HCT116 (cell line): ENCODE data around the gene CAMKMT. TPM values are rescaled to one million over a fixed set of nuclear protein-coding genes. Genes with fewer than 3 reads are reported as not detected.

ENCODE experiments used
- ATAC-seq: fragments of 200-7000 bp; cut with Tn5 transposase; 2 replicates; pipeline ENCODE4 v1.9.1; 2020; ENCODE audit warnings: mild to moderate bottlenecking, moderate library complexity
- BruUV-seq: library from RNA; stranded (reverse); fragments of 400-500 nt; replicated peaks from 2 replicates; lab custom pipeline; 2021; lab: Mats Ljungman, UMichigan
- CTCF ChIA-PET: fragments of 300-600 bp; sonication (Branson Sonifier 250); formaldehyde crosslinking; loops from one replicate; lab custom pipeline; 2021; ENCODE audit warnings: antibody characterized with exemption; lab: Charles Lee
- POLR2A ChIA-PET: fragments of 300-600, 350-600 bp; sonication (Branson Sonifier 250); formaldehyde crosslinking; loops from one replicate; lab custom pipeline; 2021; ENCODE audit warnings: antibody characterized with exemption; lab: Charles Lee
- RAD21 ChIA-PET, 2 experiments: fragments of 300-600 bp; sonication (Branson Sonifier 250); formaldehyde crosslinking; loops; one replicate each; lab custom pipeline; 2023; ENCODE audit warnings: low total read pairs in 2 of 2; ENCODE audit not compliant: uncharacterized antibody in 2 of 2, unreplicated experiment in 2 of 2, low non-redundant PET in 1 of 2; lab: Charles Lee
- DNase-seq: peaks from one replicate; pipeline ENCODE4 v3.0.0-alpha.2; 2010; ENCODE audit warnings: low read depth, low spot score
- H2AFZ ChIP-seq: fragments of 200-600 bp; shearing (Covaris generic), sonication (generic); 2 replicates; pipeline ENCODE4 v1.6.1; 2017; ENCODE audit warnings: low read depth, mixed run types, mixed read lengths, antibody characterized with exemption, low read length; ENCODE audit not compliant: poor library complexity, severe bottlenecking
- H3K27ac ChIP-seq: 2 replicates; pipeline ENCODE4 v1.5.1; 2012; ENCODE audit warnings: low read depth, low read length
- H3K27me3 ChIP-seq: fragments of 200-600 bp; sonication (generic); 2 replicates; pipeline ENCODE4 v1.6.1; 2016; ENCODE audit warnings: mixed run types, low read length, mixed read lengths; ENCODE audit not compliant: insufficient read depth
- H3K36me3 ChIP-seq, 2 experiments: fragments of 200-500 bp in 1 of 2; fragments of 200-600 bp in 1 of 2; sonication (Bioruptor generic) in 1 of 2; sonication (generic) in 1 of 2; 2 replicates each; pipeline versions ENCODE4 v1.5.1 to v1.6.1; 2014 to 2016; ENCODE audit warnings: low read length in 2 of 2, inconsistent platforms in 1 of 2, mixed read lengths in 1 of 2, mixed run types in 1 of 2; ENCODE audit not compliant: insufficient read depth in 2 of 2, control insufficient read depth in 1 of 2
- H3K4me1 ChIP-seq, 2 experiments: fragments of 200-600 bp in 1 of 2; sonication (generic) in 1 of 2; 2 replicates each; pipeline versions ENCODE4 v1.5.1 to v1.6.1; 2012 to 2017; ENCODE audit warnings: low read length in 2 of 2, inconsistent platforms in 1 of 2, mild to moderate bottlenecking in 1 of 2, mixed read lengths in 1 of 2, mixed run types in 1 of 2, moderate library complexity in 1 of 2; ENCODE audit not compliant: insufficient read depth in 2 of 2, control insufficient read depth in 1 of 2
- H3K4me2 ChIP-seq: fragments of 200-600 bp; sonication (generic); 2 replicates; pipeline ENCODE4 v1.6.1; 2017; ENCODE audit warnings: mixed run types, low read length, mixed read lengths
- H3K4me3 ChIP-seq, 2 experiments: fragments of 200-600 bp in 1 of 2; sonication (generic) in 1 of 2; replicated peaks in 1 of 2; 2 replicates each; pipeline ENCODE4 v1.5.1; 2011 to 2016; ENCODE audit warnings: low read length in 2 of 2, control low read depth in 1 of 2, low read depth in 1 of 2, mild to moderate bottlenecking in 1 of 2, mixed read lengths in 1 of 2, mixed run types in 1 of 2
- H3K79me2 ChIP-seq: fragments of 200-600 bp; sonication (generic); 2 replicates; pipeline ENCODE4 v1.6.1; 2017; ENCODE audit warnings: mild to moderate bottlenecking, mixed run types, low read length, moderate library complexity, mixed read lengths; ENCODE audit not compliant: insufficient read depth
- H3K9ac ChIP-seq: fragments of 200-600 bp; sonication (generic); 2 replicates; pipeline ENCODE4 v1.6.1; 2016; ENCODE audit warnings: low read length, mixed read lengths
- H3K9me2 ChIP-seq: fragments of 200-600 bp; sonication (generic), shearing (Covaris generic); 2 replicates; pipeline ENCODE4 v1.6.1; 2017; ENCODE audit warnings: mixed run types, mild to moderate bottlenecking, moderate library complexity; ENCODE audit not compliant: insufficient read depth
- H3K9me3 ChIP-seq, 2 experiments: fragments of 200-500 bp in 1 of 2; fragments of 200-600 bp in 1 of 2; sonication (Bioruptor generic) in 1 of 2; sonication (generic) in 1 of 2; 2 replicates each; pipeline ENCODE4 v1.6.1; 2014 to 2017; ENCODE audit warnings: low read length in 2 of 2, mixed read lengths in 2 of 2, inconsistent platforms in 1 of 2, low read depth in 1 of 2, mild to moderate bottlenecking in 1 of 2, mixed run types in 1 of 2, moderate library complexity in 1 of 2; ENCODE audit not compliant: control insufficient read depth in 1 of 2, insufficient read depth in 1 of 2
- H4K20me1 ChIP-seq: fragments of 200-600 bp; sonication (generic), shearing (Covaris generic); 2 replicates; pipeline ENCODE4 v1.6.1; 2017; ENCODE audit warnings: mixed run types, mild to moderate bottlenecking, moderate library complexity; ENCODE audit not compliant: insufficient read depth
- ELF1 ChIP-seq: IDR thresholded peaks from 2 replicates; pipeline ENCODE4 v1.6.1; 2012; ENCODE audit warnings: low read depth, borderline replicate concordance
- EZH2 ChIP-seq: fragments of 200-600 bp; sonication (generic); IDR thresholded peaks from 2 replicates; pipeline ENCODE4 v1.6.1; 2017; ENCODE audit warnings: antibody characterized with exemption, mixed run types
- EZH2phosphoT487 ChIP-seq: fragments of 200-600 bp; IDR thresholded peaks from 2 replicates; pipeline ENCODE4 v1.6.1; 2018; ENCODE audit warnings: antibody characterized with exemption, borderline replicate concordance
- FOSL1 ChIP-seq: IDR thresholded peaks from 2 replicates; pipeline ENCODE4 v1.6.1; 2012; ENCODE audit warnings: low read depth
- JUND ChIP-seq: IDR thresholded peaks from 2 replicates; pipeline ENCODE4 v1.6.1; 2012
- POLR2A ChIP-seq: IDR thresholded peaks from 2 replicates; pipeline ENCODE4 v1.7.0; 2011; ENCODE audit warnings: borderline replicate concordance; ENCODE audit not compliant: insufficient read depth, insufficient read length; ENCODE audit errors: extremely low read depth
- POLR2AphosphoS5 ChIP-seq: IDR thresholded peaks from 2 replicates; pipeline ENCODE4 v1.6.1; 2011; ENCODE audit warnings: mild to moderate bottlenecking, low read depth, low read length, moderate library complexity
- RAD21 ChIP-seq: IDR thresholded peaks from 2 replicates; pipeline ENCODE4 v1.6.1; 2012; ENCODE audit warnings: low read depth, mild to moderate bottlenecking
- SP1 ChIP-seq: IDR thresholded peaks from 2 replicates; pipeline ENCODE4 v1.6.1; 2012; ENCODE audit warnings: low read depth
- TCF7L2 ChIP-seq: IDR thresholded peaks from 2 replicates; pipeline ENCODE4 v1.7.0; 2011; ENCODE audit warnings: borderline replicate concordance, inconsistent platforms; ENCODE audit not compliant: insufficient read depth, insufficient read length; ENCODE audit errors: extremely low read depth
- intact Hi-C: fragments of 100-400 bp; cut with micrococcal nuclease; formaldehyde crosslinking; loops from 2 replicates; pipeline ENCODE4 v1.10.0; 2022
- total RNA-seq: library from RNA; stranded (reverse); gene quantifications from one replicate; pipeline ENCODE4 v1.2.1, GENCODE V29; 2021; ENCODE audit not compliant: unreplicated experiment
- TF ChIP-seq, protein P1 (sequence below): IDR thresholded peaks from 2 replicates; pipeline ENCODE4 v1.6.1; 2011; ENCODE audit warnings: mild to moderate bottlenecking, low read length, moderate library complexity; ENCODE audit not compliant: insufficient replicate concordance; ENCODE audit errors: extremely low read depth
- TF ChIP-seq, protein P2 (sequence below): IDR thresholded peaks from 2 replicates; pipeline ENCODE4 v1.6.1; 2012

Gene CAMKMT
- total RNA-seq, 1 experiment from 2014 or later, result 10.6 TPM

DNA sequence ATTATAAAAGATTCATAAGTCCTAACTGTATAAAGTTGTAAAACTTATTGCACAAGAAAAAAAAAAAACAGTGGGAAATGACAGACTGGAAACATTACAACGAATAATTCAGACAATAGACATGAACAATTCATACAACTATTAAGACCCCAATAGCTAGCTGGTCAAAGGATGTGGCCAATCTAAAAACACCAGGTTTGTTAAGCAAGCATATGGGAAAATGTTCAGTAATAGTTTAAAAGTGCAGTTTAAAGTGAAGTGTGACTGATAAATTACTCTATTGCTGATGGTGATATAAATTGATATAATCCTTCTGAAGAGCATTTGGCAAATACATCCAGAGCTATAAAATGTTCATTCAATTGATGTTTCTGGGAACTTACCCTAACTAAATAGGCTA is 289.0 kb downstream of the CAMKMT start:
- ChIA-PET POLR2A (no interaction called here), CTCF (no interaction called here), RAD21 (no interaction called here)
- H3K36me3 ChIP-seq, result no peaks in the 10 kb centered on the region
- BruUV-seq, result no TSS peak
- intact Hi-C loops, result no loop called here
- H2AFZ ChIP-seq, result no peak overlapping the region
- H3K4me3 ChIP-seq, result no peak overlapping the region
- TF ChIP-seq JUND (no peak), POLR2A (no peak), TCF7L2 (no peak), FOSL1 (no peak), SP1 (no peak), RAD21 (no peak), POLR2AphosphoS5 (no peak), EZH2phosphoT487 (no peak)
- TF ChIP-seq, protein P1, sequence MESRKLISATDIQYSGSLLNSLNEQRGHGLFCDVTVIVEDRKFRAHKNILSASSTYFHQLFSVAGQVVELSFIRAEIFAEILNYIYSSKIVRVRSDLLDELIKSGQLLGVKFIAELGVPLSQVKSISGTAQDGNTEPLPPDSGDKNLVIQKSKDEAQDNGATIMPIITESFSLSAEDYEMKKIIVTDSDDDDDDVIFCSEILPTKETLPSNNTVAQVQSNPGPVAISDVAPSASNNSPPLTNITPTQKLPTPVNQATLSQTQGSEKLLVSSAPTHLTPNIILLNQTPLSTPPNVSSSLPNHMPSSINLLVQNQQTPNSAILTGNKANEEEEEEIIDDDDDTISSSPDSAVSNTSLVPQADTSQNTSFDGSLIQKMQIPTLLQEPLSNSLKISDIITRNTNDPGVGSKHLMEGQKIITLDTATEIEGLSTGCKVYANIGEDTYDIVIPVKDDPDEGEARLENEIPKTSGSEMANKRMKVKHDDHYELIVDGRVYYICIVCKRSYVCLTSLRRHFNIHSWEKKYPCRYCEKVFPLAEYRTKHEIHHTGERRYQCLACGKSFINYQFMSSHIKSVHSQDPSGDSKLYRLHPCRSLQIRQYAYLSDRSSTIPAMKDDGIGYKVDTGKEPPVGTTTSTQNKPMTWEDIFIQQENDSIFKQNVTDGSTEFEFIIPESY, result no peak
- H3K27ac ChIP-seq, result no peak overlapping the region
- no peaks in the 10 kb centered on the region for H3K9me3 ChIP-seq
- DNase-seq (no peak), ATAC-seq (no peak)
- H3K9ac ChIP-seq, result no peak overlapping the region
- no peak overlapping the region for H3K4me2 ChIP-seq
- no peaks in the 10 kb centered on the region for H3K9me2 ChIP-seq
- H3K4me1 ChIP-seq, result no peaks in the 10 kb centered on the region
- no peaks in the 10 kb centered on the region for H4K20me1 ChIP-seq
- H3K79me2 ChIP-seq, result no peaks in the 10 kb centered on the region
- H3K27me3 ChIP-seq, result no peaks in the 10 kb centered on the region

DNA sequence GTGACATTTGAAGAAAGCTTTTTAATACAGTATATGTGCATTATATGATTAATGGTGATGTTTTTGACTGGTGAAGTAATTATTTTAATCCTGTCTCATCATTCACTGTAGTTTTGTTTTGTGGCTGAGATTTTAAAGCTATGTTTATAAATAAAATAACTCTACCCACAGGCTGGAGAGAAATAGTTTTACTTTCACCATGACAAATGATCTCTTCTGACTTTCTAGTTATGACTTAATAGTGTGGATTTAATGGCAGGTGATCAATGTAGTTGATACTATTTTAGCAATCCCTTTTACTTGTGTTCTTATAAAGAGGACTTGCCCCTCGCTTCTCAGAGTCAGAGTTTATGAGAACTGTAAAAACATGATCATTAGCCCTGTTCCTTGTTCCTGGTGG is 290.2 kb downstream of the CAMKMT start:
- H2AFZ ChIP-seq, result no peak overlapping the region
- no peaks in the 10 kb centered on the region for H3K79me2 ChIP-seq
- H3K9me3 ChIP-seq, result no peaks in the 10 kb centered on the region
- no peak overlapping the region for H3K4me2 ChIP-seq
- H3K9ac ChIP-seq, result no peak overlapping the region
- CTCF ChIA-PET, result no interaction called here
- no peaks in the 10 kb centered on the region for H3K4me1 ChIP-seq
- POLR2A ChIA-PET, result no interaction called here
- H3K9me2 ChIP-seq, result no peaks in the 10 kb centered on the region
- H3K36me3 ChIP-seq, result no peaks in the 10 kb centered on the region
- H3K27ac ChIP-seq, result no peak overlapping the region
- TF ChIP-seq, protein P2, sequence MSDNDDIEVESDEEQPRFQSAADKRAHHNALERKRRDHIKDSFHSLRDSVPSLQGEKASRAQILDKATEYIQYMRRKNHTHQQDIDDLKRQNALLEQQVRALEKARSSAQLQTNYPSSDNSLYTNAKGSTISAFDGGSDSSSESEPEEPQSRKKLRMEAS, result no peak
- TF ChIP-seq EZH2, result no peak
- no peak for TF ChIP-seq ELF1
- intact Hi-C loops, result no loop called here
- no peaks in the 10 kb centered on the region for H3K27me3 ChIP-seq
- no peak for ATAC-seq
- no TSS peak for BruUV-seq
- no peaks in the 10 kb centered on the region for H4K20me1 ChIP-seq
- DNase-seq, result no peak
- RAD21 ChIA-PET, result no interaction called here
- no peak overlapping the region for H3K4me3 ChIP-seq
